OCI-LY7 (cell line): ENCODE data around the gene ARHGAP9. TPM values are rescaled to one million over a fixed set of nuclear protein-coding genes. Genes with fewer than 3 reads are reported as not detected.

Experiments used
- BruUV-seq: library from RNA; stranded (reverse); fragments of 400-500 nt; replicated peaks from 2 replicates; lab custom pipeline; 2021; lab: Mats Ljungman, UMichigan
- CTCF ChIA-PET: fragments of 300-600 bp; sonication (Branson Sonifier 250); formaldehyde crosslinking; loops from one replicate; lab custom pipeline; 2022; ENCODE audit warnings: antibody characterized with exemption; ENCODE audit not compliant: unreplicated experiment; lab: Charles Lee
- POLR2A ChIA-PET: fragments of 300-600 bp; sonication (Branson Sonifier 250); formaldehyde crosslinking; loops from one replicate; lab custom pipeline; 2022; ENCODE audit warnings: antibody characterized with exemption; lab: Charles Lee
- DNase-seq: peaks from one replicate; pipeline ENCODE4 v3.0.0-alpha.2; 2015; ENCODE audit warnings: low spot score
- H2AFZ ChIP-seq: fragments of 200-600 bp; sonication (generic), shearing (Covaris generic); 2 replicates; pipeline ENCODE4 v1.6.1; 2014; ENCODE audit warnings: mild to moderate bottlenecking, antibody characterized with exemption, low read length, moderate library complexity
- H3K27ac ChIP-seq: fragments of 200-600 bp; sonication (generic); 2 replicates; pipeline ENCODE4 v1.5.1; 2014; ENCODE audit warnings: mixed run types, low read depth, mild to moderate bottlenecking, moderate library complexity, low read length, inconsistent platforms; ENCODE audit not compliant: poor library complexity, severe bottlenecking
- H3K36me3 ChIP-seq: fragments of 200-600 bp; sonication (generic); 2 replicates; pipeline ENCODE4 v1.6.1; 2014; ENCODE audit warnings: mild to moderate bottlenecking, antibody characterized with exemption, low read length, moderate library complexity, mixed read lengths; ENCODE audit not compliant: insufficient read depth
- H3K4me1 ChIP-seq: fragments of 200-600 bp; sonication (generic); 2 replicates; pipeline ENCODE4 v1.5.1; 2014; ENCODE audit warnings: mild to moderate bottlenecking, low read length; ENCODE audit not compliant: insufficient read depth, poor library complexity, severe bottlenecking
- H3K4me2 ChIP-seq: fragments of 200-600 bp; sonication (generic); 2 replicates; pipeline ENCODE4 v1.6.1; 2014; ENCODE audit warnings: mild to moderate bottlenecking, low read length
- H3K4me3 ChIP-seq: fragments of 200-600 bp; sonication (generic); 2 replicates; pipeline ENCODE4 v1.5.1; 2014; ENCODE audit warnings: mild to moderate bottlenecking, low read depth, low read length; ENCODE audit not compliant: poor library complexity, severe bottlenecking
- H3K79me2 ChIP-seq: fragments of 200-600 bp; sonication (generic); 2 replicates; pipeline ENCODE4 v1.6.1; 2016; ENCODE audit warnings: low read depth, mild to moderate bottlenecking, low read length, moderate library complexity, mixed read lengths; ENCODE audit not compliant: insufficient read depth
- H3K9me2 ChIP-seq: fragments of 200-600 bp; sonication (generic); 2 replicates; pipeline ENCODE4 v1.6.1; 2016; ENCODE audit warnings: mild to moderate bottlenecking, low read length, mixed read lengths; ENCODE audit not compliant: insufficient read depth
- H3K9me3 ChIP-seq: fragments of 200-600 bp; sonication (generic); 2 replicates; pipeline ENCODE4 v1.6.1; 2014; ENCODE audit warnings: mild to moderate bottlenecking, mixed run types, low read length, mixed read lengths
- H4K20me1 ChIP-seq: fragments of 200-600 bp; sonication (generic); 2 replicates; pipeline ENCODE4 v1.6.1; 2014; ENCODE audit warnings: mild to moderate bottlenecking, antibody characterized with exemption, low read length, moderate library complexity, mixed read lengths; ENCODE audit not compliant: insufficient read depth
- EZH2phosphoT487 ChIP-seq: fragments of 200-600 bp; sonication (generic); IDR thresholded peaks from 2 replicates; pipeline ENCODE4 v1.6.1; 2018; ENCODE audit warnings: low read depth, borderline replicate concordance, mild to moderate bottlenecking, mixed run types, antibody characterized with exemption, low read length, moderate library complexity, mixed read lengths
- intact Hi-C: fragments of 100-400 bp; cut with micrococcal nuclease; formaldehyde crosslinking; loops from one replicate; pipeline ENCODE4 v1.10.0; 2022; ENCODE audit not compliant: unreplicated experiment
- total RNA-seq, 2 experiments: library from RNA; depleted of rRNA in 1 of 2; stranded (reverse); fragments of >200 nt in 1 of 2; shearing (Covaris generic) in 1 of 2; gene quantifications; 2 replicates each; pipeline ENCODE4 v1.2.3, GENCODE V29; 2014 to 2022
- TF ChIP-seq, protein P1 (sequence below): fragments of 200-600 bp; sonication (generic); conservative IDR thresholded peaks from 2 replicates; pipeline ENCODE4 v1.5.1; 2014; ENCODE audit warnings: mild to moderate bottlenecking, antibody characterized with exemption, low read length, moderate library complexity, mixed read lengths

The ARHGAP9 gene
- total RNA-seq, 2 experiments from 2014 or later, result 66.2 to 111 TPM

DNA sequence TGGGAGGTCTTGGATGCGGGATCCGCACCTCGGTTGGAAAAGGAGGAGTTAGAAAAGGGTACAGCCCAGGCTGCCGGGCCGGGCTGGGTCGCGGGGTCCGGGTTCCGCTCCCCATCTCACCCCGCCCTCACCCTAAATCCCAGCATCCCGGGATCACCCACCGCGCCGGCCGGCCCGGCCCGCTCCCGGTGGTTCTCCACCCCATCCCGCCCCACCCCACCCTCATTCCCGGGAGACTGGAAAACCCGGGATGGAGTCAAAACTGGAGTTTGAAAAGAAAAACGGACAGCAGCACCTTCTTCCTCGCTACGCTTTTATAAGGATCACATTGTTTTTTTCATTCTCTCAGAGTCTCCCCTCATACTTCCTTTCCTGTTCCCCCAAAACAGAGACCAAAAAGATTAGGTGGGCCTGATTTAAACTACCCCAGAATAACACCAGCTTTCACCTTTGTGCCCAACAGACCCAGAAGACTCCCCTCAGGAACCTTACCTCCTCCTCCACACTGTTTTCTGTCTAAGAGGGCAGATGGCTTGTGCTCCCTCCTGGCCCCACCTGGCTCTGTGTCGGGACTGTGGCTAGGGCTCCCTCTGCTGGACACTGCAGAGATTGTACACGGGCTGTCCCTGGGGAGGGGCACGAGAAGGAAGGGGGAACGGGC is 17.3 kb downstream of the ARHGAP9 start:
- Histone ChIP-seq H3K9me3 (no peaks in the 10 kb centered on the region), H3K4me2 (peak overlapping the region; percentile 90), H3K4me3 (peak overlapping the region; percentile 77), H4K20me1 (no peaks in the 10 kb centered on the region), H3K27ac (peak overlapping the region; percentile 67), H3K4me1 (peaks cover 26% of the 10 kb centered on the region), H3K9me2 (no peaks in the 10 kb centered on the region), H3K36me3 (no peaks in the 10 kb centered on the region), H2AFZ (peak overlapping the region; percentile 63; the same call in 1 of the 2 replicates), H3K79me2 (no peaks in the 10 kb centered on the region)
- intact Hi-C loops, result loop anchor here (1.0 to 5.0 kb wide), 2 partner anchors 16 to 220 kb away; no protein-coding TSS in a partner anchor
- ChIA-PET CTCF (interaction anchor here (1.1 kb wide), 1 partner anchor 12 kb away, joined by 3 read pairs; no protein-coding TSS in a partner anchor), POLR2A (interaction anchor here (1.4 kb wide), 1 partner anchor 15 kb away, joined by 3 read pairs; no protein-coding TSS in a partner anchor)
- DNase-seq, result peak; percentile 94
- TF ChIP-seq, protein P1, sequence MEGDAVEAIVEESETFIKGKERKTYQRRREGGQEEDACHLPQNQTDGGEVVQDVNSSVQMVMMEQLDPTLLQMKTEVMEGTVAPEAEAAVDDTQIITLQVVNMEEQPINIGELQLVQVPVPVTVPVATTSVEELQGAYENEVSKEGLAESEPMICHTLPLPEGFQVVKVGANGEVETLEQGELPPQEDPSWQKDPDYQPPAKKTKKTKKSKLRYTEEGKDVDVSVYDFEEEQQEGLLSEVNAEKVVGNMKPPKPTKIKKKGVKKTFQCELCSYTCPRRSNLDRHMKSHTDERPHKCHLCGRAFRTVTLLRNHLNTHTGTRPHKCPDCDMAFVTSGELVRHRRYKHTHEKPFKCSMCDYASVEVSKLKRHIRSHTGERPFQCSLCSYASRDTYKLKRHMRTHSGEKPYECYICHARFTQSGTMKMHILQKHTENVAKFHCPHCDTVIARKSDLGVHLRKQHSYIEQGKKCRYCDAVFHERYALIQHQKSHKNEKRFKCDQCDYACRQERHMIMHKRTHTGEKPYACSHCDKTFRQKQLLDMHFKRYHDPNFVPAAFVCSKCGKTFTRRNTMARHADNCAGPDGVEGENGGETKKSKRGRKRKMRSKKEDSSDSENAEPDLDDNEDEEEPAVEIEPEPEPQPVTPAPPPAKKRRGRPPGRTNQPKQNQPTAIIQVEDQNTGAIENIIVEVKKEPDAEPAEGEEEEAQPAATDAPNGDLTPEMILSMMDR, result peak; percentile 98
- TF ChIP-seq EZH2phosphoT487, result no peak
- BruUV-seq, result no TSS peak

DNA sequence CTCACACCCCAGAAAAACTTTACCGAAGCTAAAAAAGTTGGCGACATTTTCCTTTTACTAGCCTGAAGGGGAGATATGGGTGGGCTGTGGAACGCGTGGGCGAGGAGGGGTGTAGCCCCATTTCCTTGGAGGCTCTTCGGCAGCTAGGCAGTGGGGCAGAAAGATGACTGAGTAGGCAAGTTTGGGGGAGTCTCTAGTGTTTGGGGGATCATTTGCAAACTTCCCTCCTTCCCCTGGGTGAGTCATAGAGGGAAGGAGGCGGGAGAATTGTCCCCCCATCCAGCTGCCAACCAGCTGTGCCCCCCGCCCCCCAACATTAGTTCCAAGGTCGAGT is 17.8 kb downstream of the ARHGAP9 start:
- ChIA-PET CTCF (interaction anchor here (1.1 kb wide), 1 partner anchor 12 kb away, joined by 3 read pairs; no protein-coding TSS in a partner anchor), POLR2A (interaction anchor here (0.6 to 1.4 kb wide), 2 partner anchors 16 to 154 kb away, joined by 3 to 6 read pairs; no protein-coding TSS in a partner anchor)
- H3K4me3 ChIP-seq, result peak overlapping the region; percentile 77
- H3K27ac ChIP-seq, result peak overlapping the region; percentile 67
- H3K4me2 ChIP-seq, result peak overlapping the region; percentile 90
- no TSS peak for BruUV-seq
- peaks cover 26% of the 10 kb centered on the region for H3K4me1 ChIP-seq
- no peaks in the 10 kb centered on the region for H3K9me2 ChIP-seq
- intact Hi-C loops, result loop anchor here (1.0 to 5.0 kb wide), 2 partner anchors 16 to 220 kb away; no protein-coding TSS in a partner anchor
- H2AFZ ChIP-seq, result peak overlapping the region; percentile 63; the same call in 1 of the 2 replicates
- no peaks in the 10 kb centered on the region for H4K20me1 ChIP-seq
- peak; percentile 37 for DNase-seq
- H3K36me3 ChIP-seq, result no peaks in the 10 kb centered on the region
- no peaks in the 10 kb centered on the region for H3K79me2 ChIP-seq
- no peak for TF ChIP-seq EZH2phosphoT487
- TF ChIP-seq, protein P1, result no peak
- H3K9me3 ChIP-seq, result no peaks in the 10 kb centered on the region
